D721Med (cell line): ENCODE measurements around the gene CYP19A1.

Experiments used
- DNase-seq: peaks from one replicate; pipeline ENCODE4 v3.0.0; 2011; ENCODE audit warnings: low spot score; ENCODE audit not compliant: insufficient read length
- FAIRE-seq: peaks from 2 replicates; lab custom pipeline; 2011; peaks lifted over from hg19 to GRCh38; lab: Jason Lieb, UNC
- CTCF ChIP-seq: IDR thresholded peaks from 2 replicates; pipeline ENCODE4 v1.5.1; 2012; ENCODE audit warnings: mild to moderate bottlenecking, control low read depth; ENCODE audit not compliant: insufficient read depth; ENCODE audit errors: missing control alignments

Gene CYP19A1

GRCh38 chr15:51234176-51234927 is 104.0 kb downstream of the CYP19A1 start:
- DNase-seq (no peak), FAIRE-seq (no peak)
- no peak for TF ChIP-seq CTCF

GRCh38 chr15:51232581-51232980 is 105.8 kb downstream of the CYP19A1 start:
- no peak for FAIRE-seq
- DNase-seq = no peak
- no peak for TF ChIP-seq CTCF

- FAIRE-seq (no peak), DNase-seq (no peak)
- TF ChIP-seq CTCF = peak; percentile 57
Measured at GRCh38 chr15:51229907-51230330, 108.5 kb downstream of the CYP19A1 start.

- no peak for TF ChIP-seq CTCF
- FAIRE-seq (no peak), DNase-seq (no peak)
Measured at GRCh38 chr15:51227940-51228732, 110.3 kb downstream of the CYP19A1 start.

- no peak for FAIRE-seq
- TF ChIP-seq CTCF = no peak
- no peak for DNase-seq
Measured at GRCh38 chr15:51226576-51227210, 111.7 kb downstream of the CYP19A1 start.

- TF ChIP-seq CTCF = no peak
- no peak for DNase-seq
- FAIRE-seq = no peak
Measured at GRCh38 chr15:51224428-51224827, 114.0 kb downstream of the CYP19A1 start.
